GM12878 (cell line): ENCODE results near the gene GPRASP2. TPM values are rescaled to one million over a fixed set of nuclear protein-coding genes. Genes with fewer than 3 reads are reported as not detected.

Experiments used
- ATAC-seq: fragments of 200-7000 bp; cut with Tn5 transposase; 3 replicates; pipeline ENCODE4 v1.9.1; 2020; ENCODE audit warnings: mild to moderate bottlenecking, moderate library complexity
- BruUV-seq: library from RNA; stranded (reverse); fragments of 400-500 nt; replicated peaks from 2 replicates; lab custom pipeline; 2021; lab: Mats Ljungman, UMichigan
- CTCF ChIA-PET: fragments of 300-600 bp; sonication (Branson Sonifier 250); formaldehyde crosslinking; extraction: SDS; loops from one replicate; lab custom pipeline; 2021; ENCODE audit warnings: inconsistent platforms; lab: Yijun Ruan, JAX
- POLR2A ChIA-PET: fragments of 350-600 bp; formaldehyde crosslinking; extraction: SDS; loops from one replicate; lab custom pipeline; 2021; ENCODE audit warnings: inconsistent platforms; lab: Charles Lee
- RAD21 ChIA-PET: fragments of 300-600 bp; sonication (Branson Sonifier 250); formaldehyde crosslinking; loops from one replicate; lab custom pipeline; 2023; ENCODE audit warnings: antibody characterized with exemption; ENCODE audit not compliant: unreplicated experiment; lab: Charles Lee
- SMC1A ChIA-PET: fragments of 300-600 bp; sonication (Branson Sonifier 250); formaldehyde crosslinking; loops from one replicate; lab custom pipeline; 2023; ENCODE audit not compliant: unreplicated experiment, uncharacterized antibody; lab: Charles Lee
- DNase-seq: peaks from one replicate; pipeline ENCODE4 v3.0.0-alpha.2; 2011; ENCODE audit warnings: low read depth, low spot score
- FAIRE-seq: peaks from 3 replicates; lab custom pipeline; 2011; peaks lifted over from hg19 to GRCh38; lab: Jason Lieb, UNC
- H2AFZ ChIP-seq: 2 replicates; pipeline ENCODE4 v1.6.0; 2011; ENCODE audit warnings: low read depth, low read length, control low read depth; ENCODE audit not compliant: control insufficient read depth
- H3K27ac ChIP-seq: 2 replicates; pipeline ENCODE4 v1.5.1; 2011; ENCODE audit warnings: control low read depth; ENCODE audit not compliant: control insufficient read depth, insufficient read depth
- H3K27me3 ChIP-seq, 2 experiments: replicated peaks in 1 of 2; 2 replicates each; pipeline versions ENCODE4 v1.6.0 to v1.6.1; 2011; ENCODE audit warnings: low read length in 1 of 2; ENCODE audit not compliant: control insufficient read depth in 2 of 2, insufficient read depth in 2 of 2
- H3K36me3 ChIP-seq, 2 experiments: 2 replicates each; pipeline ENCODE4 v1.5.1; 2011; ENCODE audit warnings: low read length in 1 of 2; ENCODE audit not compliant: control insufficient read depth in 2 of 2, insufficient read depth in 2 of 2
- H3K4me1 ChIP-seq: 2 replicates; pipeline ENCODE4 v1.6.1; 2011; ENCODE audit warnings: mild to moderate bottlenecking, low read length, moderate library complexity, mixed read lengths; ENCODE audit not compliant: control insufficient read depth, insufficient read depth
- H3K4me2 ChIP-seq: 2 replicates; pipeline ENCODE4 v1.6.0; 2011; ENCODE audit warnings: control low read depth; ENCODE audit not compliant: control insufficient read depth, insufficient read depth
- H3K4me3 ChIP-seq: fragments of 200-600 bp; sonication (generic); 2 replicates; pipeline ENCODE4 v1.5.1; 2016
- H3K79me2 ChIP-seq: 2 replicates; pipeline ENCODE4 v1.6.0; 2011; ENCODE audit warnings: low read length; ENCODE audit not compliant: control insufficient read depth, insufficient read depth
- H3K9ac ChIP-seq: 2 replicates; pipeline ENCODE4 v1.8.0; 2011; ENCODE audit warnings: low read length, control low read depth, mixed read lengths; ENCODE audit not compliant: control insufficient read depth, insufficient read depth
- H3K9me3 ChIP-seq: replicated peaks from 3 replicates; pipeline ENCODE4 v1.5.1; 2011; ENCODE audit warnings: mild to moderate bottlenecking, low read length; ENCODE audit not compliant: control insufficient read depth, insufficient read depth
- H4K20me1 ChIP-seq: 2 replicates; pipeline ENCODE4 v1.6.0; 2011; ENCODE audit not compliant: control insufficient read depth, insufficient read depth
- ATF7 ChIP-seq: fragments of 450-650 bp; IDR thresholded peaks from 2 replicates; pipeline ENCODE4 v1.6.1; 2016; ENCODE audit warnings: low read depth, mild to moderate bottlenecking
- BHLHE40 ChIP-seq, 2 experiments: fragments of 450-650 bp in 1 of 2; IDR thresholded peaks; 2 replicates each; pipeline ENCODE4 v1.6.1; 2011 to 2017; ENCODE audit warnings: low read depth in 2 of 2, borderline replicate concordance in 1 of 2, improper control_type of control experiment in 1 of 2, low read length in 1 of 2, mild to moderate bottlenecking in 1 of 2
- CBFB ChIP-seq: IDR thresholded peaks from 2 replicates; pipeline ENCODE4 v1.6.1; 2016; ENCODE audit warnings: antibody characterized with exemption, low read depth
- CEBPZ ChIP-seq: fragments of 150-350 bp; IDR thresholded peaks from 2 replicates; pipeline ENCODE4 v1.6.1; 2016; ENCODE audit warnings: low read depth, low read length
- FOXM1 ChIP-seq: IDR thresholded peaks from 2 replicates; pipeline ENCODE4 v1.6.1; 2012; ENCODE audit warnings: low read depth, mild to moderate bottlenecking, inconsistent platforms, low read length, moderate library complexity
- JUNB ChIP-seq: IDR thresholded peaks from 2 replicates; pipeline ENCODE4 v1.6.1; 2016; ENCODE audit warnings: antibody characterized with exemption, mild to moderate bottlenecking
- LARP7 ChIP-seq: fragments of 450-650 bp; IDR thresholded peaks from 2 replicates; pipeline ENCODE4 v1.6.1; 2017; ENCODE audit warnings: mild to moderate bottlenecking
- MLLT1 ChIP-seq: fragments of 450-650 bp; IDR thresholded peaks from 2 replicates; pipeline ENCODE4 v1.6.1; 2016; ENCODE audit warnings: mild to moderate bottlenecking
- NFIC ChIP-seq: IDR thresholded peaks from 2 replicates; pipeline ENCODE4 v1.6.1; 2012; ENCODE audit warnings: low read depth, mild to moderate bottlenecking, inconsistent platforms, low read length, moderate library complexity
- NRF1 ChIP-seq: conservative IDR thresholded peaks from 2 replicates; pipeline ENCODE4 v1.6.1; 2011; ENCODE audit warnings: mild to moderate bottlenecking, low read depth, low read length, improper control_type of control experiment
- RCOR1 ChIP-seq: conservative IDR thresholded peaks from 2 replicates; pipeline ENCODE4 v1.6.1; 2012; ENCODE audit warnings: low read depth, low read length, improper control_type of control experiment
- RELA ChIP-seq: fragments of 450-650 bp; IDR thresholded peaks from 2 replicates; pipeline ENCODE4 v1.8.0; 2014; ENCODE audit warnings: borderline replicate concordance; ENCODE audit not compliant: partially characterized antibody
- SMC3 ChIP-seq: IDR thresholded peaks from 2 replicates; pipeline ENCODE4 v1.6.1; 2011; ENCODE audit warnings: low read length, improper control_type of control experiment, borderline replicate concordance
- SREBF1 ChIP-seq: IDR thresholded peaks from 2 replicates; pipeline ENCODE4 v1.6.1; 2012; ENCODE audit warnings: mild to moderate bottlenecking, low read length
- WRNIP1 ChIP-seq: IDR thresholded peaks from 2 replicates; pipeline ENCODE4 v1.6.1; 2011; ENCODE audit warnings: low read depth, low read length, improper control_type of control experiment, borderline replicate concordance
- ZSCAN29 ChIP-seq: fragments of 450-650 bp; IDR thresholded peaks from 2 replicates; pipeline ENCODE4 v1.6.1; 2017; ENCODE audit warnings: mild to moderate bottlenecking, moderate library complexity
- WGBS: methylation state at CpG from one replicate; pipeline ENCODE4 v1.1.6; 2016; ENCODE audit warnings: low lambda C conversion rate; ENCODE audit not compliant: insufficient replicate concordance, insufficient coverage; ENCODE audit errors: missing lambda C conversion rate; 5-methylcytosine and 5-hydroxymethylcytosine counted together
- in situ Hi-C: fragments of 300-500 bp; cut with MboI; formaldehyde crosslinking; loops from 9 replicates; pipeline ENCODE4 v1.14.3; 2018; ENCODE audit warnings: mixed read lengths
- intact Hi-C: fragments of 100-400 bp; cut with micrococcal nuclease; formaldehyde crosslinking; loops from one replicate; pipeline ENCODE4 v1.14.2; 2022; ENCODE audit not compliant: unreplicated experiment
- polyA plus RNA-seq, 11 experiments: library from polyadenylated mRNA; depleted of rRNA in 4 of 11; unstranded in 6 of 11; stranded (reverse) in 5 of 11; fragments of >200 nt; fragmentation: Nextera tagmentation in 4 of 11; fragmentation: Illumina TruSeq in 1 of 11; extraction: Ambion mirVana in 4 of 11; extraction: Trizol in 1 of 11; gene quantifications; 1 replicate in 1 of 11; 2 replicates in 10 of 11; pipeline versions ENCODE4 v1.2.1 to v1.2.3, GENCODE V29; 2011 to 2016; ENCODE audit warnings: inconsistent platforms in 2 of 11, missing spikeins in 2 of 11, low read depth in 1 of 11
- total RNA-seq, 4 experiments: library from RNA; depleted of rRNA in 3 of 4; stranded (reverse); fragments of >200 nt in 3 of 4; fragmentation: Illumina TruSeq in 1 of 4; extraction: Trizol in 1 of 4; gene quantifications; 2 replicates each; pipeline versions ENCODE4 v1.2.1 to v1.2.3, GENCODE V29; 2013 to 2021
- TF ChIP-seq, protein P1 (sequence below): fragments of 450-650 bp; formaldehyde crosslinking; IDR thresholded peaks from 2 replicates; pipeline ENCODE4 v1.5.0; 2022; ENCODE audit warnings: mild to moderate bottlenecking, missing genetic modification characterization

The GPRASP2 gene
- total and polyA plus RNA-seq, 10 of the 15 experiments (the other 5 are each of a cell fraction or from before 2014, with no cell fraction given) = 0.08 to 0.27 (median 0.19) TPM; not detected in 1

GRCh38 chrX:102765809-102766208 is 53.6 kb downstream of the GPRASP2 start:
- H4K20me1 ChIP-seq = no peaks in the 10 kb centered on the region
- no peaks in the 10 kb centered on the region for H3K27me3 ChIP-seq
- H3K27ac ChIP-seq = no peak overlapping the region
- no peaks in the 10 kb centered on the region for H3K4me1 ChIP-seq
- DNase-seq = no peak
- H3K4me3 ChIP-seq = no peak overlapping the region
- ChIA-PET CTCF (interaction anchor here (0.7 to 1.2 kb wide), 2 partner anchors 14 to 135 kb away, joined by 3 read pairs; no protein-coding TSS in a partner anchor), POLR2A (no interaction called here), SMC1A (no interaction called here), RAD21 (no interaction called here)
- H3K9me3 ChIP-seq = no peaks in the 10 kb centered on the region; the same call in 2 of the 3 replicates
- ATAC-seq = no peak
- no peak overlapping the region for H2AFZ ChIP-seq
- H3K36me3 ChIP-seq = no peaks in the 10 kb centered on the region
- in situ Hi-C loops = no loop called here
- H3K9ac ChIP-seq = no peak overlapping the region
- H3K79me2 ChIP-seq = peaks cover 4% of the 10 kb centered on the region
- FAIRE-seq = no peak
- no peak overlapping the region for H3K4me2 ChIP-seq
- no TSS peak for BruUV-seq
- intact Hi-C loops = no loop called here
- 31% methylated on average over 4 of the region's 4 CpGs for WGBS
- no peak for TF ChIP-seq CEBPZ
- TF ChIP-seq, protein P1, sequence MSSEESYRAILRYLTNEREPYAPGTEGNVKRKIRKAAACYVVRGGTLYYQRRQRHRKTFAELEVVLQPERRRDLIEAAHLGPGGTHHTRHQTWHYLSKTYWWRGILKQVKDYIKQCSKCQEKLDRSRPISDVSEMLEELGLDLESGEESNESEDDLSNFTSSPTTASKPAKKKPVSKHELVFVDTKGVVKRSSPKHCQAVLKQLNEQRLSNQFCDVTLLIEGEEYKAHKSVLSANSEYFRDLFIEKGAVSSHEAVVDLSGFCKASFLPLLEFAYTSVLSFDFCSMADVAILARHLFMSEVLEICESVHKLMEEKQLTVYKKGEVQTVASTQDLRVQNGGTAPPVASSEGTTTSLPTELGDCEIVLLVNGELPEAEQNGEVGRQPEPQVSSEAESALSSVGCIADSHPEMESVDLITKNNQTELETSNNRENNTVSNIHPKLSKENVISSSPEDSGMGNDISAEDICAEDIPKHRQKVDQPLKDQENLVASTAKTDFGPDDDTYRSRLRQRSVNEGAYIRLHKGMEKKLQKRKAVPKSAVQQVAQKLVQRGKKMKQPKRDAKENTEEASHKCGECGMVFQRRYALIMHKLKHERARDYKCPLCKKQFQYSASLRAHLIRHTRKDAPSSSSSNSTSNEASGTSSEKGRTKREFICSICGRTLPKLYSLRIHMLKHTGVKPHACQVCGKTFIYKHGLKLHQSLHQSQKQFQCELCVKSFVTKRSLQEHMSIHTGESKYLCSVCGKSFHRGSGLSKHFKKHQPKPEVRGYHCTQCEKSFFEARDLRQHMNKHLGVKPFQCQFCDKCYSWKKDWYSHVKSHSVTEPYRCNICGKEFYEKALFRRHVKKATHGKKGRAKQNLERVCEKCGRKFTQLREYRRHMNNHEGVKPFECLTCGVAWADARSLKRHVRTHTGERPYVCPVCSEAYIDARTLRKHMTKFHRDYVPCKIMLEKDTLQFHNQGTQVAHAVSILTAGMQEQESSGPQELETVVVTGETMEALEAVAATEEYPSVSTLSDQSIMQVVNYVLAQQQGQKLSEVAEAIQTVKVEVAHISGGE (CRISPR knock-in tag) = no peak
- no peak for TF ChIP-seq WRNIP1
- TF ChIP-seq LARP7 = no peak
- no peak for TF ChIP-seq CBFB
- TF ChIP-seq FOXM1 = no peak
- TF ChIP-seq BHLHE40 (IDR thresholded peaks at IDR 0.05; ENCODE audit: borderline replicate concordance in 1 of 2, low read depth in 2 of 2, low read length in 1 of 2) = no peak
- TF ChIP-seq SREBF1 = no peak
- no peak for TF ChIP-seq RCOR1
- no peak for TF ChIP-seq SMC3
- no peak for TF ChIP-seq NFIC
- TF ChIP-seq ZSCAN29 = no peak
- TF ChIP-seq MLLT1 = no peak
- no peak for TF ChIP-seq ATF7
- no peak for TF ChIP-seq NRF1
- no peak for TF ChIP-seq RELA
- TF ChIP-seq JUNB = no peak
